Globus pallidus (tissue), 1 donor: ENCODE measurements around the gene ACTBL2.
"Not testable (repeated sequence)": the region's sequence is repeated elsewhere in the genome, so short reads cannot be mapped to it uniquely, and the experiment has no call there.

Experiments
- DNase-seq: peaks from one replicate; pipeline ENCODE4 v3.0.0-alpha.2; 2015; ENCODE audit warnings: low spot score

Gene ACTBL2

GRCh38 chr5:57482671-57483106 lies at the start of gene ACTBL2:
Gene ACTBL2, minus strand, starts transcription at chr5:57482811. Its CDS starts 104 bp downstream, at chr5:57482707.
- DNase-seq: no peak

DNA sequence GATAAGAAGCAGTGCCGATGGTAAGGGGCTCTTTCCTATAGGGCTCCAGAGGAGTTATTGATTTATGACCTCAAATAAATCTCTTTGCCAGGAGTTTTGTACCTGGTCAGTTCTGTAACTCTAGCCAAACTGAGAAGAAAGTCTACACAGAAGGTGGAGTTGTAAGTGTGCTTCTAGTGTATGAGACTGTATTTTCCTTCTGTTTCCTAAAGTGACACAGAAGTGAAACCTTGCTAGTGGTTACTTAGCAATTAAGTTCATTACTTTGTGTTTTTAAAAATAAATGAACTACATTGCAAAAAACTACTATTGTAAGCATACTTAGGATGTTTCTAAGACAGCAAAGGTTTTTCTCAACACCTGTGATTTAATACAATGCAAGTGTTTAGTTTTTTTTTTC lies 48.7 kb upstream of the ACTBL2 start:
- DNase-seq: no peak

DNA sequence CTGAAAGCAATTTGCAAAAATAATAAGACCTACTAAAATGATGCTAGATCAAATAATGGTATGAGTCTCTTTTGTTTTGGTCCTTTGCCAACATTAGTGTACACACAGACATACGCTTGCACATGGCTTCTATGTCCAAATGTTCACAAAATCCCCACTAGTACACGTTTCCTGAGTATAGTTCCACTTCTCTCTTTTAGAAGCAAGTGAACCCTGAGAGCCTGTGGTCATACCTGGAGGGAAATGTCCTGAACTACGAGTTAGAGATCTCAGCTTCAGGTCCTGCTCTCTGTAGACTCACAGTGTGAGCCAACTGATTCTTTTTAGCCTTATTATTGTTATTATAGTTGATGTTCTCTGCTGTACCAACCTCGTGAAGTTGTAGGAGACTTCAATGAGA lies 47.3 kb upstream of the ACTBL2 start:
- no peak for DNase-seq

- DNase-seq: no peak
Measured at GRCh38 chr5:57527870-57528269, 45.3 kb upstream of the ACTBL2 start.

DNA sequence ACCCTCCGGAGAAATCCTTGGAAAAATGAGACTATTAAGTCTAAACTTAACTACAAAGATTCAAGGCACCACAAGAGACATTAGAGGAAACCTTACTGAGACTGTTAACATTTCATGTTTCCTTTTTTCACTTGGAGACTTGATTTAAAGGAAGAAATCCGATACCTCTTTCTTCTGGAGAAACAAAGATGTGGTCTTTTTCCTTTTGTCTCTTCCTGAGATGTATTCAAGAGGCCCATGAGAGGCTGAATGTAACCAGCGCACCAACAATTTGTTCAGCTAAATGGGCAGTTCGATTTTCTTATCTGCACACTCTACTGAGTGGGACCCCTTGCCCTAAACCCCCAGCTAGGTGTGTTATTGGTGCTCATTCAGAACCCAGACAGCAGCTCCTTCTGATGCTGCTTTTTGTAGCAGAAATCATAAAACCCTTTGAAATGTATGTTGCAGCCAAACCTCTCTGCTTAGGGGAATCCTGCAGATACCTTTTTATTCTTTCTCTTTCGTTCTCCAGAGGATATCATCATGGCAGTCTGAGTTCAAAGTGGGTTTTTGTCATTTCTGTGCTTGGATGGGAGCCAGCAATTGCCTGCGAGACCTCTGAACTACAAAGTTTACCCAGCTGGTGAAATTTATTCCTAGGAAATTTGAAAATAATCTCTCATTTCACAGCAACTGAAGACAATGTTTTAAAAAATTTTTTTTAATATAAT lies 41.9 kb upstream of the ACTBL2 start:
- DNase-seq: no peak

DNA sequence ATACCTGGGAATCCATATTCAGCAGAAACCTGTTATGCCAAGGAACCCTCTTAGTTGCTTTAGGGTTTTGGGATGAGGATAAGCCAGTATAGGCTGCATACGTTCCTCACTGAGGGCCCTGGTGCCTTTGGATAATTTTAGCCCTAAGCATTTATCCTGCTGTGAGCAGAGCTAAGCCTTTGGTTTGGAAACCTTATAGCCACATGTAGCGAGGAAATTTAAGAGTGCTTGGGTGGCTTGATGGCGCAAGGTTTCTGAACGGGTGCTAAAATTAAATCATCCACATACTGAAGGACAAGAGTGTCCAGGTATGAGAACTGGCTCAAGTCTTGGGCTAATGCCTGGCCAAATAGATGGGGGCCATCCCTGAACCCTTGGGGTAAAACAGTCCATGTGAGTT lies 39.9 kb upstream of the ACTBL2 start:
- DNase-seq: not testable (repeated sequence)

DNA sequence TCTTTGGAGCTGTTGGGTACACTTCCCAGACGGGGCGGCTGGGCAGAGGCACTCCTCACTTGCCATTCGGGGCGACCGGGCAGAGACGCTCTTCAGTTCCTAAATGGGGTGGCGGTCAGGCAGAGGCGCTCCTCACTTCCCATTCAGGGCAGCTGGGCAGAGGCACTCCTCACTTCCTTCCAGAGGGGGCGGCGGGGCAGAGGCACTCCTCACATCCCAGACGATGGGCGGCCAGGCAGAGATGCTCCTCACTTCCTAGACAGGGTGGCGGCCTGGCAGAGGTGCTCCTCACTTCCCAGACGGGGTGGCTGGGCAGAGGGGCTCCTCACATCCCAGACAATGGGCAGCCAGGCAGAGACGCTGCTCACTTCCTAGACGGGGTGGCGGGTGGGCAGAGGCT lies 35.8 kb upstream of the ACTBL2 start:
- DNase-seq: not testable (repeated sequence)

GRCh38 chr5:57517250-57517649 lies 34.6 kb upstream of the ACTBL2 start:
- DNase-seq: no peak

DNA sequence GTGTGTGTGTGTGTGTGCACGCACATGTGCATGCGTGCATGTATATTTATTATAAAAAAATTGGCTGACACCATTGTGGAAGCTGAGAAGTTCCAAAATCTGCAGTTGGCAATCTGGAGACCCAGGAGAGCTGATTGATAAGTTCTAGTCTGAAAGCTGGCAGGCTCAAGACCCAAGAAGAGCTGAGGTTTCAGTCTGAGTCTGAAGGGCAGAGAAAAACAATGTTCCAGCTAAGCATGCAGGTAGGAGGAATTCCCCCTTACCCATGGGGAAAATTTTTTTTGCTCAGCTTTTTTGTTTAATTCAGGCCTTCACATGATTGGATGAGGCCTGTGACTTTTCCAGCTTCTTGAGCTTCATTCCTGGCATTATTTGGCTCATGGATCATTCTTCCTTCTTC lies 31.2 kb upstream of the ACTBL2 start:
- DNase-seq: no peak

DNA sequence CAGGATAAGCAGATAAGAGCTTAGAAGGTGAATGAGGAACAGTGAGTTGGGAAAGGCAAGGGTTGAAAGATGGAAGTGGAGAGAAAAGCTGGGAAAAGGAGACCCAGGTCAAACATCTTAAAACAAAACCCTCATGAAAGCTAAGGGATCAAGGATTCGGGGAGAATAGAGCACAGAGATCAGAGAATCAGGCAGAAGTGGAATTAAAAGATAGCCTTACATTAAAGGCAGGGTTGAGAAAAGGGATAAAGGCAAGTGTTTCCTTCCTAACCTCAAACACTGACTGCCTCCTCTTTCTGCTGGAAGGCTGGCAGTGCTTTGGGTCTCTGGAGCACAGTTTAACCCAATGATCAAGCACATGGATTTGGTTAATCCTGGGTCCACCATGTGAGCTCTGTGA lies 28.7 kb upstream of the ACTBL2 start:
- DNase-seq: no peak

GRCh38 chr5:57509501-57510260 lies 27.1 kb upstream of the ACTBL2 start:
- DNase-seq: no peak

GRCh38 chr5:57508211-57508610 lies 25.6 kb upstream of the ACTBL2 start:
- DNase-seq: no peak

GRCh38 chr5:57505272-57506200 lies 22.9 kb upstream of the ACTBL2 start:
- no peak for DNase-seq

GRCh38 chr5:57504357-57504756 lies 21.7 kb upstream of the ACTBL2 start:
- no peak for DNase-seq

DNA sequence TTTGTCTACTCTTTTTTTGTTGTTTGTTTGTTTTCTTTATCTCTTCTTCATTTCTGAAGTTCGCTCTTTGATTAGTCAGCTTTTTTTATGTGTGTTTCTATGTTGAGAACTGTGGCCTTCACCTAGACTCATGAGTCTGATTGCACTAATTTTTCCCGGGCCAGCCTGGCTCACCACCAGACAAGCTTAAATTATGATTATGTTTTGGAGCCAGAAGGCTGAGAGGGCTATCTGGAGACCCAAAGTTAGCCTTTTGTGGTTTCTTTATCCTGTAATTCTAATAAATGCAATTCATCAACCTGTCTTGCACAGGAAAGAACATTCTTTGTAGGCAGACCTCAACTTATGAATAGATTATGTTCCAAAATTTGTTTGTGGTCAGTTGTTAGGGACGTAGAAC lies 20.8 kb upstream of the ACTBL2 start:
- DNase-seq: no peak

- peak; percentile 64 for DNase-seq
Measured at GRCh38 chr5:57501414-57502201, 19.0 kb upstream of the ACTBL2 start.

DNA sequence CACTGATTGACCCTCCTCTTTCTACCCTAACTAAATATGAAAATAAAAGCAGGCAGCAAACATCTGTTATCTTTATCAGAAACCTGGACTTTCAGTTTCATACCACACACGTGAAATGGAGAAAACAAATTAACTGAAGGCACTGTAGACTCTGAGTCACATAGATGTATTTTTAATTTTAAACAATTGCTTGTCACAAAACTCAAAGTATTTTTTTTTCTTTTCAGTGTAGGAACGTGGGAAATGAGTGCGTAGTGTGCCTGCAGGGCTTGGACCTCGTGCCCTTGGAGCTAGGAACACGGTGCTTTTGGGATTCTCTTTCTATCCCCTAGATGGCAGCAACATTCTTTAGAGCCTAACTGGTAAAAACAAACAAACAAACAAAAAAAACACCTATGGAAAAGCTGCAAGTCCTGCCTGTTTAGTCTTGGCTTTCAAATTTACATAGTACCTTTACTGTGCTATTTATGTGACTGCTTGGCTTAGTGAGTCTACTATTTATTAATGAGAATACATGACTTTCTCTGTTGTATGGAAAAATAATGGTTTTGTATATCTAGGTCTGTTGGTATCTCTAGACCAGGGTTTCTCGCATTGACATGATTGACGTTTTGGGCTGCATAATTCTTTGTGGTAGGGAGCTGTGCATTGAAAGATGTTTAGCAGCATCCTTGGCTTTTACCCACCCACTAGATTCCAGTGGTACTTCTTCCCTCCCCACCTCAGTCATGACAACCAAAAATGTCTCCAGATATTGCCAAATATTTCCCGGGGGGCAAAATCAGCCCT lies 16.8 kb upstream of the ACTBL2 start:
- peak; percentile 74 for DNase-seq

- no peak for DNase-seq
Measured at GRCh38 chr5:57497733-57498132, 15.1 kb upstream of the ACTBL2 start.

- DNase-seq: no peak
Measured at GRCh38 chr5:57495285-57496086, 12.9 kb upstream of the ACTBL2 start.
